22Rv1 (cell line): ENCODE measurements around the gene JAM2.

Experiments used
- CTCF ChIP-seq: fragments of 450-650 bp; IDR thresholded peaks from 2 replicates; pipeline ENCODE4 v1.5.1; 2017; ENCODE audit warnings: mild to moderate bottlenecking
- ZFX ChIP-seq: fragments of 450-650 bp; IDR thresholded peaks from 2 replicates; pipeline ENCODE4 v1.6.1; 2017; ENCODE audit warnings: antibody characterized with exemption, borderline replicate concordance

GRCh38 chr21:25649146-25649545 is 10.1 kb downstream of the JAM2 start:
- TF ChIP-seq CTCF (no peak), ZFX (no peak)
